AG10803 (cell line): ENCODE data around the gene CBFA2T3.

Experiments used
- DNase-seq: peaks from one replicate; pipeline ENCODE4 v3.0.0; 2010; ENCODE audit warnings: low read depth
- H3K4me3 ChIP-seq: 2 replicates; pipeline ENCODE4 v1.5.1; 2011; ENCODE audit warnings: mild to moderate bottlenecking, low read length, control low read depth
- CTCF ChIP-seq: conservative IDR thresholded peaks from 2 replicates; pipeline ENCODE4 v1.5.1; 2011; ENCODE audit warnings: mild to moderate bottlenecking, low read length, control low read depth, inconsistent platforms

Gene CBFA2T3

GRCh38 chr16:88917146-88917914 lies 59.7 kb downstream of the CBFA2T3 start:
- no peak overlapping the region for H3K4me3 ChIP-seq
- DNase-seq, result no peak
- no peak for TF ChIP-seq CTCF

- no peak overlapping the region for H3K4me3 ChIP-seq
- TF ChIP-seq CTCF, result no peak
- no peak for DNase-seq
Observed at GRCh38 chr16:88915639-88916327, 61.2 kb downstream of the CBFA2T3 start.

- peak overlapping the region; percentile 33 for H3K4me3 ChIP-seq
- DNase-seq, result peak; percentile 88
- no peak; the same call in 1 of the 2 replicates for TF ChIP-seq CTCF
Observed at GRCh38 chr16:88914750-88915368, 62.1 kb downstream of the CBFA2T3 start.

- no peak for TF ChIP-seq CTCF
- no peak overlapping the region for H3K4me3 ChIP-seq
- no peak for DNase-seq
Observed at GRCh38 chr16:88913870-88914269, 63.1 kb downstream of the CBFA2T3 start.

- no peak for DNase-seq
- TF ChIP-seq CTCF, result no peak
- no peak overlapping the region for H3K4me3 ChIP-seq
Observed at GRCh38 chr16:88913001-88913612, 63.9 kb downstream of the CBFA2T3 start.

- no peak overlapping the region for H3K4me3 ChIP-seq
- no peak for TF ChIP-seq CTCF
- no peak for DNase-seq
Observed at GRCh38 chr16:88912556-88912955, 64.5 kb downstream of the CBFA2T3 start.
